SKM-1 treated with dmso at 0.1 percent for 144 hours (cell line): ENCODE data around the gene WNT5B.

Experiments
- DNase-seq: peaks from one replicate; lab custom pipeline; 2025; ENCODE audit not compliant: unreplicated experiment; lab: John Stamatoyannopoulos, UW

Gene WNT5B

DNA sequence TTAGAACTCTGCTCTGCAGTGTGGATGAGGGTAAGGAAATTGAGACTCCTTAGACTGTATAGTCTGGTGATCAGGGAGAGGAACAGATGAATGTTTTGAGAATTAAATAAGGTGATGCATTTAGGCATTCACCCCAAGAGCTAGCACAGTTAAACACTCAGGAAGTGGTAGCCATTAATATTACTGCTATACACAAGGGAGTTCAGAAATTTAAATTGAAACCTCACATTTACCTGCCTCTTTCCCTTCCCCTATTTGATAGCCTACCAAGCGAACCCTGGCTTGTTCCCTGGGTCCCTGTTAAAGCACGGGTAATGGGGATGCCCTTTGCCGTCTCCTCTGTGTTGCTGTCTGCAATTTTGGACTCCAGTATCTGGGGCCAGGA lies 18.2 kb downstream of the WNT5B start:
- no peak for DNase-seq

DNA sequence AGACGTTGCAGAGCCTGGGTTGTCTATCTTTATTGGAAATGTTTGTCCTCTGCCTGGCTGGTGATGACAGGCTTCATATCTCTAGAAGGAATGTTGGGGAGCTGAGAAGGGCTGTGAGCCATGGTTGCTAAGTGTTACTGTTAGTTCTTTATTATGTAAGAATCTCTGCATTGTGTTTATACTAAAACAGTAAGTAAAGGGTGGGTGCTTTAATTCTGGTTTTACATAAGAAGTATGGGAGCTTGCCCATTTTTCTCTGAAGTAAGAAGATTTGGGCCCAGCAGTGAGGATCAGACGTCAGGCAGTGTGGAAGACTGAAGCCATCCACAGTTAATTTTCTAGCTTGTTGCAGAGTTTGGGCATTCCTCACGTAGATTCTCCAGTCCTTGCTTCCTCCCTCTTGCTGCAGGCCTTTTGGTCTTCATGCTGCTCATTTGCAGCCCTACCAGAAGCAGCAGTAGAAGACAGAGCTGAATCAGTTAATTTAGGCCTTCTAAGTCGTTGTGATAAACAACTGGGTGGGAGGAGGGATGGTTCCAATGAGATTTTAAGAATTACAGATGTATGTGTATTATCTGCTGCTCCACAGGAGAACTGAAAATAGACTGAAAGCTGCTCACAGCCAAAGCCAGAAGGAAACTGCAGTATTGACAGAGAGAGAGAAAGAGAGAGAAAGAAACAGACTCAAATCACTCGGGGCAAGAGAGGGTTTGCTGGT lies 21.4 kb downstream of the WNT5B start:
- DNase-seq: no peak

DNA sequence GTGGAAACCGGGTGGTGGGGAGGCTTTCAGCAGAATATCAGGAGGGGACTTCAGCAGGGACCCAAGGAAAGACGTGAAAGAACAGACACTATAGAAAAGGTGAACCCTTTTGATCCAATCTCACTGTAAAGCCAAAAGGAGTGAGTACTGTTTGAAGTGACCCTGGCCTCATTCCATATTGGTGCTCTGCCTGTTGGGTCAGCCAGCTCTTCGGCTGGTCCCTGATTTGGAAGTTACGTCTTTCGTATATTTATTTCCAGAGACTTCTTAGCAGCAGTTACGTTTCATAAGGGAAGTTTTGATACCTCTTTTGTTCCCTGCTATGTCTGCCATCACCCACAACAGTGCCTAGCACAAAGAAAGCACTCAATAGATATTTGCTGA lies 21.9 kb downstream of the WNT5B start:
- no peak for DNase-seq

DNA sequence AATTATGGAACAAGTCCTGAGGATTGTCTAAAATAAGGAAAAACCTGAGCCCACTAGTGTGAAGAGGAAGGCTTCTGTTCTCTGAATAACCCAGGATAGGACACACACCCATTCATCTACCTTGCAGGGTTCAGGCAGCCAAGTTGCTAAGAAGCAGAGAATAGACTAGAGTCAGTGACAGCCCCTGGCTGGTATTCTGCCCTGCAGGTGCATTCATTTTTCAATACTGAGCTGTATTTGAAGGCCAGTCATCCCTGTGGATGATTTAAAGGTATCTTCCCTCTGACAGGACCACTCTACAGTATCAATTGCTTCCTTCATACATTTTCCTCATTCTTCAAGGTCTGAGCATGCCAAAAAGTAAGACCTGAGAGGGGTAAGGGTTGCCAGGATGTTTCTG lies 22.9 kb downstream of the WNT5B start:
- DNase-seq: no peak

DNA sequence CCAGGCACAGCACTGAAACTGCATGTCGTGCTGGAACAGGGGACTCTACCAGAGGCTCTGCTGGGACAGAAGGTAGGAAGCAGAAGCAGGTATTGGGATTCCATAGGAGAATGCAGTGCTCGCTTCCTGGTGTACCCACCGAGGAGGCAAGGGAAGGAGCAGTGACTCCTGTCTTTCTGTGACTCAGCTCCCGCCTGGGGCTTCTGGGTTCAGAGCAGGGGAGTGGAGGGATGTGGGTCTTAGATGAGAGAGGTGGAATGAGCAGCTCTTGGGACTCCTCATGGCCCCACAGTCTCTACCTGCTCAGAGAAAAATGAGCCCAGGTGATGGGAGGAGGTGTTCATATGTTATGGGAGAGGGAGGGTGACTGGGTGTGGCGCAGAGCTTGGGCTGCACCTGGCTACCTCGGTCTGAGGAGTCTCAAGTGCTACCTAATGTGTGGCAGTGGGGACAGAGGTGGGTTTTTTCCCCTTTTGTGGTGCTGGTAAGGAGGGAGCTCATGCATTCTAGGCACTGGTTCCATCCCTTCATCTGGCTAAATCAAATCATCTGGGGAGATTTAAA lies 26.3 kb downstream of the WNT5B start:
- DNase-seq: no peak

DNA sequence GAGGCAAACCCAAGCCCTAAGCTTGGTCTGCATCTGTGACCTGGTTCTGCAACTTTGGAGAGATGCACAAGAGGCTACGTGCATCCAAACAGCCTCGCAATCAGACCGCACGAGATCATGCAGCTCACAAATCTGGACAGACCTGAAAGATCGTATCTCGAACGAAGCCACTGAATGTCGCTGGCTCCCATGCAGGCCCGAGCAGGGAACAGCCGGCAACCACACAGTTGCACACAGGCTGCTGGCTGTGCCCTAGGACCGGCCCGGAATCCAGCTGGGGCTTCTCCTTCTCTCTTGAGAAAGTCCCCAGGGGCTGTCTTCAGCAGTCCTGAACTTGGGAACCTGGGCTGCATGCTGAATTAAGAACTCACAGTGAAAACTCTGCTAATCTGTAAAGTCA lies 27.9 kb downstream of the WNT5B start:
- DNase-seq: no peak

DNA sequence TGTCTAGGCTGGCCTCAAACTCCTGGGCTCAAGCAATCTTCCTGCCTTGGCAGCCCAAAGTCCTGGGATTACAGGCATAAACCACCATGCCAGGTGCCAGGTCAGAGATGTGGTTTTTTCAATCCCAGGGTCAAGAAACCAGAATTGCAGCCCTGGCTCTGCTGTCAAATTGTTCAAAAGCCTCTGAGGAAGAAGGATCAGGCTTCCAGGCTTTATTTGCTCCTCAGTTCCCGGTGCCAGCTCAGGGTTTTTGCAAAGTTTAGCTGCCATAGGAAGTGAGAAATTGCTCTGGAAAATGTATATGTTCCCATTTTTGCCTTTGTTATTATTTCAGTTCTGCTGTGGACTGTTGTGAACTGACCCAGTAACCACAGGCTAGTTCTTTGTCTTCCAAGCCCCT lies 28.7 kb downstream of the WNT5B start:
- DNase-seq: no peak

DNA sequence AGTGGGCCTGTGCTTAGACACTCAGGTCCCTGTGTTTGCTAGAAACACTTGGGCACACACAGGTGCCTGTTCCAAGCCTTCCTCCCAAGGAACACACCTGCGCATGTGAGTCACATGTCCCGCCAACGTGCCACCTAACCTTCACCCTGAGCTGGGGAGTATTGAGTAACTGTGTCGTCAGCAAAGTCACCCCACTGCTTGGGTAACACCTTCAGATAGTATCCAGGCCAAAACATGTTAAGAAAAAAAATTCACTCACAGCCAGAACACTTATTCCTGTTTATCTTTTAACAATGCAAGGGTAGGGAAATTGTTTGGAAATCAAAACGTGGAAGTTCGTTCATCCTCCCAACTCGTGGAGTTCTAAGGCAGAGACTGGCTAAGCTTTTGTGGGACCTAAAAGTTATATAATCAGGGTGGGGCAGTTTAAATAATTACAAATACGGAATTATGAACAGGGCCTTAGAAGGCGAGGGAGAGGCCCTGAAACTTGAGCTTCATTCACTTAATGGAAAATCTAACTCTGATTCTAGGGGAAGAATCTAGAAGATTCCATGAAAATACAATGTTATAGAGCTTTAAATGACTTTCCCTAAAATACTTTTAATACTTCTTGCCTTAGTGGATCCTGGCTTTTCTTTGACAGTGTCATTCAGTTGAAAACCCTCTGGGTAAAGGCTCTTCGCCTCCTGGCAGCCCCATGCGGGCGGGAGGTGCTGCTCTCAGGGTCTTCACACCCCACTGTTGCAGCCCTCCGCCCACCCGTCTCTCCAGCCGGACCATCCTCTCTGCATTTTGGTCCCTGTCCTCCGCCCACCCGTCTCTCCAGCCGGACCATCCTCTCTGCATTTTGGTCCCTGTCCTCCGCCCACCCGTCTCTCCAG lies 31.5 kb downstream of the WNT5B start:
- DNase-seq: no peak

DNA sequence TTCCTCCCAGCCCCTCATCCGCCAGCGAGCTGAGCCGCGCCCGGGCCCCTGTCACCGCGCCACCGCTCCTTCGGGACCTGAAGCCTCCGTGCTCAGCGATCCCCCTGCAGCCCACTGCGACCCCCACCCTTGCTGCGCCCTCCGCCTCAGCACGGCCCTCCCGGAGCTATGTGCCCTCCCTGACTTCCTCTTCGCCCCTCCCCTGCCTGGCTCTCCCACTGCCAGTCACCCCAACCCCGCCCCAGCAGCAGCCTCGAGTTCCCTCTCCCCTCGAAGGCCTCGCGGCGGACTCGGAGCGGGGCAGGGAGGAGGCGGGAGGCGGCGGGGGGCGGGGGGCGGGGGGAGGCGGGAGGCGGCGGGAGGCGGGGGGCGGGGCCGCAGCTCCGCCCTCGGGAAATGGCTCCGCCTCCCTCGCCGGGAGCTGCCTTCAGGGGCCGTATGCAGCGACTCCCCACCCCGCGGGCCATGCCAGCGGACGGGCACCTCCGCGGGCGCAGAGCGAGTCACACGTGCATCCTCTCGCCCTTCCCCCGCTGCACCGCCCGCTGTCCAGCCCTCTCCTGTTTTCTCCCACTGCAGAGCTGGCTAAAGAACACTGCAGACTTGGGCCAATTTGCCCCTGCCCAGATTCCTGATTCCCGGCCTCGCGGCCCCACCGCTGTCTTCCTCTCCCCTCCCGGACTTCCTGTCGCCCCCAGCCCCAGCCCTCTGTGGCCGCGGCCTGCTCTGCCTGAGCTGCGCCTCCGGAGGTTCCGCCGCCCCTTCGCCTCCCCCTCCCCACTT lies 32.7 kb downstream of the WNT5B start:
- peak; percentile 87 for DNase-seq

DNA sequence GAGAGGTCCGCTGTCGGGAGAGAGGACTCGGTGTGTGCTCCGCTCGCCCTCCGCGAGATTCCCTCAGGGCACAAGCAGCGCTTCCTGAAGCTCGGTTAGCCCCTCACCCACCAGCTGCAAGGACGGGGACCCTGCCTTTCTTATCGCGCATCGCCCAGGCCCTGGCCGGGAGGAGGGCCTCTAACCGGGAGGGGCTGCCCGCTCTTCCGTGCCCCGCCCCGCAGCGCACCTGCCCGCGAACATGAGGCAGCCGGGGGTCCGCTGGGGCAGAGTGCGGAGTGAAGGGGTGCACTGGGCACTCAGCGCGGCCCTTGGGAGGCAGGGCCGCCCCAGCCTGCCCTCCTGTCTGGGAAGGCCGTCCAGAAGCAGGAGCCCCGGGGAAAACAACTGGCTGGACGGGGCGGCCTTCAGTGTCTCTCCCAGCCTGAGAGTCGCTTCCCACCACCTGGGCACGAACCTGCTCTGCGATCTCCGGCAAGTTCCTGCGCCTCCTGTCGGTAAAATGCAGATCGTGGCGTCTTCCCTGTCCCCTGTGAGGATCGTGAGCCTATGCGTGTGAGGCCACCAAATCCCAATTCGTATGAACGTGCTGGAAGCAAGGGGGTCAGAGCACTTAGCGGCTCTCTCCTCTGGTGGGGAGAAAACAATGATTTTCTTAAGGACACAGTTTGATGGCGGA lies 33.9 kb downstream of the WNT5B start:
- DNase-seq: no peak

DNA sequence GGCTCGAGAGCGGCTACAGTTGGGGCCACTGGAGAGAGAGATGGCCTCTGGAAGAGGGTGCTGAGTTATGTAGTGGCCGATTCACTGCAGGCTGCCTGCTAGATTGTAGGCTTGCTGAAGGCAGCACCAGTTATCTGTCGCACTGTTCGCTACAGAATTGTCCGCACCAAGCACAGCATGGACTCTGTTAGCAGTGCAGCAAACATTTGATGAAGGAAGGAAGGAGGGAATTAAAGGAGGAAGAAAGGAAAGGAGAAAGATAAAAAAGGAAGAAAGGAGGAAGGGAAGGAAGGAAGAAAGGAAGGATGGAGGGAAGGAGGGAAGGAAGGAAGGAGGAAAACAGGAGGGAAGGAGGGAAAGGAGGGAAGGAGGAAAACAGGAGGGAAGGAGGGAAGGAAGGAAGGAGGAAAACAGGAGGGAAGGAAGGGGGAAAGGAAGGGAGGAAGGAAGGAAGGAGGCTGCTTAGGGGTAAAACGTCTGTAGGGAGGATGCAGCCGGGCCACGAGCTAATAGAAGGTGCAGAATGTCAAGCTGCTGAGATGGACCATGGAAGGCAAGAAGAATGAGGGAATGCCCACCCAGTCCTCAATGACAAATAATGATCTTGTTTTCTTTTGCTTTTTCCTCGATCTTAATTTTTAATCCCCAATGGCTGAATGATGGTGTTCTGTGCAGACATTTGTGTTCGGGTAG lies 34.6 kb downstream of the WNT5B start:
- no peak for DNase-seq

DNA sequence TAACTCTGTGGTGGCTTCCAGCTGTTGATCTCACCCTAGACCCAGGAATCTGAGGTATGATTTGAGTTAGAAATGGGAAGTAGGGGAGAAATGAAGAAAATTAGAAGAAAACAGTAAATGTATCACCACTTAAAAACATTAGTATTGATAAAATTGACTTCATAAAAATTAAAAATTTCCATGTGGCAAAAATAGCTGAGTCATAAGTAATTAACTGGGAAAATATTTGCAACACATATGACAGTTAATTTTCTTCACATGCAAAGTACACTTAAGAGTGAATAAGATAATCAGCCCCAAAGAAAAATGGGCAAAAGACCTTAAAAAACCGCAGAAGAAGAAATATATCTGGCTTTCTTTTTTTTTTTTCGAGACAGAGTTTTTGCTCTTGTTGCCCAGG lies 36.3 kb downstream of the WNT5B start:
- DNase-seq: no peak

DNA sequence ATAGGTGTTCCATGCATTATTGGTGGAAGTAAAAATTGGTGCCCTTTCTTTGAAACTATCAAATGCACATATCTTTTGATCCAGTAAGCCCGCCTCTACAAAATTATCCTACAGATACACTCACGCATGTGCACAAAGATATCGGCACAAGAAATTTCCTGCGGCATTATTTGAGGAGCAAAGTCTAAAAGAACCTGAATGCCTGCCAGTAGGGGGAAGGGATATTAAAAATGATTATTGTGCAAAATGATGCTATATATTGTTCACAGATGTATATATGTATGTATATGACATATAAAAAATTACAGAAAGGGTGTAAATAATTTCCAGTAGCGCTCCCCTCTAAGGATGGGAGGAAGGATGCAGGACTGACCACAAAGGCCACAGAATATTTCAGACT lies 37.2 kb downstream of the WNT5B start:
- no peak for DNase-seq

DNA sequence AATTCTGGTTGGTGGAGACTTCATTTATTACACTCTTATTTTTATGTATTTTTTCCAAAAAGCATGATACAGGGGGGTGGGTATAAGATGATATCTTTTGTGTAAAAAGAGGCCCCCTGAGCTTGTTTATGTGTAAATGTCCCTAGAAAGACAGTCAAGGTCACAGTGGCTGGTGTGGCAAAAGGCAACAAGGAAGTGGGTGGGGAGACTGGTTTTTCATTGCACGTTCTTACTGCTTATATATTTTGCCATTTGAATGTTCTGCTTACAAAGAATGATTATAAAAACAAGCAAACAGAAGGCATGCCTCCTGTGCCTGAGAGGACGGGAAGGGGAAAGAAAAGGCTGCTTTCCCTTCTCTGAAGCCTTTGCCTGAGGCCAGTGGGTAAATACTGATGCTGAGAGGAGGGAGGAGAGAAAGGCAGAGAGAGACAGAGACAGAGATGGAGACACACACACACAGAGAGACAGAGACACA lies 37.7 kb downstream of the WNT5B start:
- no peak for DNase-seq

DNA sequence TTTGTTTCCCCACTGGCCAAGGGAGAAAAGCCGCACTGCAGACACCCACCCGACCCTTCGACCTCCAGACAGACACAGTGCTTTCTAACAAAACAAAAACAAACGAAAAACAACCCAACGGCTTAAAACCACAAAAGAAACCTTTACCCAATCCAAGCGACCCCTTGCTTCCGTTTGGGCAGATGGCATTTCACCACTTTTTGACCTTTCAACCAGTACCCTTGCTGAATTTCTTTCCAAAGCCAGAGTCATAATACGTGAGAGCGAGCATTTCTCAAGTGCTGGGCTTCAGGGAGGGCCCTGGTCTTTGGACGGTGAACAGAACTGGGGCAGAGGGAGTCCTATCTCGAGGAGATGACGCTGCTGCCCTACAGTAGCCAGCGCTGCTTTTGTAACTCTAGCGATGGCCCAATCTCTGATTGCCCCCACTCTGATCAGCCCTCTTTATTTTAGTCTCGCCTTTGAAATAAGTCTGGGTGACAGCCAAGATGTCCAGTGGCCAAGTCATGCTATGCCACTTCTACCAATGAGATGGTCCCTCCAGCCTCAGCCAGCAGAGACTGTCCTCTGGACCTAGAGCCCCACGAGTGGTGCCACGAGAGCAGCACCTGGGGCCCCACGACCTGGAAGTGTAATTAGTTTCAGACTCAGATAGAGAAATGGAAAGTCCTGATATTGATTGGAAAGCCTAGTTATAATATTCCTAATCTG lies 40.0 kb downstream of the WNT5B start:
- peak; percentile 51 for DNase-seq

DNA sequence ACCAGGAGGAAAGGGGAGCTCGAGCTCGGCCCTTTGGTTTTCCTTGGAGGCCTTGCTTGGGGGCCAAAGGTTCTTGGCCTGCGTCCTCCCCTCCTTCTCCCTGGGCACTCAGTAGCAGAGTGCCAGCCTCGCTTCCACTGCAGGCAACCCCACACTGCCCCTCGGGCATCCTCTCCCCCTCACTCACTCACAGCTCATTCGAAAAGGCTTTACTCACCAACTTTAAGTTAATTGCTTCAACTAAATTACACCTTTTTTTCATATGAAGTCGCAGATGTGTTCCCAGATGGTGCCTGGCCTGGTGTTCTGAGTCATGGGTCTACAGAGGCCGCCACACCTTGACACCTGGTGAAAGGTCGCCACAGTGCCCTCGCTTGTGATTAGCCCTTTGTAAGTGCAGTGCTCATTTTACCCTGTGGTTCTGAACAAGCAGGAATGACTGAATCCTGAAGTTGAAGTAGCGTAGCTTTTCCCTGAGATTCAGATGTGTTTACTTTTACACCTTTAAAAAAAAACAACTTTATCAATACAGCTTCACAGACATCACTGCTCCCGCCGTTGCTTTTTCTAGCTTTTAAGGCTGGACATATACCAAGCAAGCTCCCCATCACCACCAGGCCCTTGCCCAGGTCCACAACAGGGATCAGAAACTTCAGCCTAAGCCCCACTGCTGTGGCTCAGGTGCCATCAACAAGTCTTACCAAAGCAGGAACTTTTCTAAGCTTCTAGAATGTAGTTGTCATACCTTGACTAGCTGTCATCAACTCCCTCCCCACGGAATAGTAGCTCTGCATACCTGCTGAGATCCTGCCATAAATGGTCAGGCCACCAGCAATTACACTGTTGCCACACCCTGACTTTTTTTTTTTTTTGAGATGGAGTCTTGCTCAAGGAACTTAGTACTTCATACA lies 41.6 kb downstream of the WNT5B start:
- no peak for DNase-seq

DNA sequence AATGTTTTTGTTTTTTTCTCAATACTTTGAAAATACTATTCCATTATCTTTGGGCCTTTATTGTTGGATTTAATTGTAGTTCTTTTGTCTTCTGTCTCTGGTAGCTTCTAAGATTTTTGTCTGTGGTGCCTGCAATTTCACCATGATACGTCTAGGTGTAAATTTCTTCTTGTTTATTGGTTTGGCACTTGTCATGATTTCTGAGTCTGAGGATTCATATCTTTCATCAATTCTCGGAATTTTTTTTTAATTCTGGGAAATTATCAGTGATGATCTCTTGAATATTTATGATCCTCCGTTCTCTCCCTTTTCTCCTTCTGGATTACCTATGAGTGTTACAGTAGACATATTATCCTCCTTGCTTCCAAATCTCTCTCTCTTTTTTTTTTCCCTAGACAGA lies 47.0 kb downstream of the WNT5B start:
- DNase-seq: no peak

DNA sequence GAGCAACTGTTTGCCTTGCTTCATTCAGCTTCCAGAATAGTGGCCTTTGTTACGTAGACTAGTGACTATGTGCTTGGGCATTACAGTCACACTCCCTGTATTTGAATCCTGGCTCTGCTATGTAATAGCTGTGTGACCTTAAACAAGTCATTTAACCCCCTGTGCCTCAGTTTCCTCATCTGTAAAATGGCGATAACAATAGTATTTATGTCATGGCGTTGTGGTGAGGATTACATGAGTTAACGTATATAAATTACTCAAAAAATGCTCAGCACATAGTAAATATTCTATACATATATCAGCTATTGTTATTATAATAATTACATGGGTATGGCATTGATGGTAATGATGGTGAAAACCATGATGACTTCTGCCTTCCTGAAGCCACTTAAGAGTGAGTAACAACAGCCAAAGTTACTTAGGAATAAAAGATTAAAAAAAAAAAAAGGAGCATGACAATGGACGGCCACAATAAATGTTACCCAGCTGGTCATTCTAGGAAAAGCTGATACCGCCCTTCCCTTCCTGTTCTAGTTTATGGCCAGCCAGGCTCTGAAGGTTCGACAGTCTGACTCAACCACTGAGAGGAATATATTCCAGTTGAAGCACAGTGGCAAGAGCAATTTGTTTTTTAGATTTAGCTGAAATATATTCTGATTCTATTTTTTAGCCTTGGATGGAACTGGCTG lies 51.9 kb downstream of the WNT5B start:
- DNase-seq: no peak
